GM21390 (cell line): ENCODE data around the gene COX4I2.
A peak's percentile ranks its signal among the peaks of the same experiment; 100 is the strongest.
"Not testable (repeated sequence)": the region's sequence is repeated elsewhere in the genome, so short reads cannot be mapped to it uniquely, and the experiment has no call there.

ENCODE experiments used
- ATAC-seq: cut with Tn5 transposase; IDR thresholded peaks from one replicate; pipeline ENCODE4 v1.9.1; 2021; ENCODE audit not compliant: unreplicated experiment

COX4I2 gene

GRCh38 chr20:31637660-31638059 lies at the start of gene COX4I2:
Gene COX4I2 (plus strand): TSS chr20:31637912. CDS start chr20:31639018, 1,106 bp downstream.
- ATAC-seq = no peak

- ATAC-seq = no peak
Measured at GRCh38 chr20:31590717-31591225, 46.9 kb upstream of the COX4I2 start.

GRCh38 chr20:31593221-31594001 lies 44.3 kb upstream of the COX4I2 start:
- no peak for ATAC-seq

- ATAC-seq = no peak
Measured at GRCh38 chr20:31594002-31594557, 43.6 kb upstream of the COX4I2 start.

GRCh38 chr20:31594558-31595379 lies 42.9 kb upstream of the COX4I2 start:
- ATAC-seq = no peak

GRCh38 chr20:31595380-31595653 lies 42.4 kb upstream of the COX4I2 start:
- ATAC-seq = no peak

- ATAC-seq = no peak
Measured at GRCh38 chr20:31595654-31596411, 41.9 kb upstream of the COX4I2 start.

- not testable (repeated sequence) for ATAC-seq
Measured at GRCh38 chr20:31596412-31596715, 41.3 kb upstream of the COX4I2 start.

GRCh38 chr20:31596831-31597480 lies 40.8 kb upstream of the COX4I2 start:
- no peak for ATAC-seq

- ATAC-seq = no peak
Measured at GRCh38 chr20:31597481-31597855, 40.2 kb upstream of the COX4I2 start.

- no peak for ATAC-seq
Measured at GRCh38 chr20:31602431-31602778, 35.3 kb upstream of the COX4I2 start.

- ATAC-seq = peak; percentile 59
Measured at GRCh38 chr20:31602779-31603441, 34.8 kb upstream of the COX4I2 start.

- ATAC-seq = peak; percentile 48
Measured at GRCh38 chr20:31603822-31604566, 33.7 kb upstream of the COX4I2 start.

GRCh38 chr20:31604567-31605030 lies 33.1 kb upstream of the COX4I2 start:
- ATAC-seq = no peak

GRCh38 chr20:31605031-31605901 lies 32.4 kb upstream of the COX4I2 start, which contains the start of gene ID1:
Gene ID1 (plus strand): TSS chr20:31605289. CDS start chr20:31605388, 99 bp downstream.
- peak; percentile 86 for ATAC-seq

- no peak for ATAC-seq
Measured at GRCh38 chr20:31605902-31606803, 31.6 kb upstream of the COX4I2 start.
